ENCODE data around the gene KIFAP3.
"Not testable (repeated sequence)": the region's sequence is repeated elsewhere in the genome, so short reads cannot be mapped to it uniquely, and the experiment has no call there.

The KIFAP3 gene

GRCh38 chr1:169873582-169874199 lies 200.8 kb downstream of the KIFAP3 start:
- Histone ChIP-seq H3K27me3 (ENCODE audit: insufficient read depth, poor library complexity, severe bottlenecking) (no peaks in the 10 kb centered on the region), H3K27ac (replicated peaks) (no peak overlapping the region), H3K4me3 (replicated peaks; ENCODE audit: insufficient read depth, low read length) (no peak overlapping the region)
- DNase-seq (ENCODE audit: low read depth in 1 of 2, low spot score in 1 of 2): no peak
- TF ChIP-seq, protein P1, sequence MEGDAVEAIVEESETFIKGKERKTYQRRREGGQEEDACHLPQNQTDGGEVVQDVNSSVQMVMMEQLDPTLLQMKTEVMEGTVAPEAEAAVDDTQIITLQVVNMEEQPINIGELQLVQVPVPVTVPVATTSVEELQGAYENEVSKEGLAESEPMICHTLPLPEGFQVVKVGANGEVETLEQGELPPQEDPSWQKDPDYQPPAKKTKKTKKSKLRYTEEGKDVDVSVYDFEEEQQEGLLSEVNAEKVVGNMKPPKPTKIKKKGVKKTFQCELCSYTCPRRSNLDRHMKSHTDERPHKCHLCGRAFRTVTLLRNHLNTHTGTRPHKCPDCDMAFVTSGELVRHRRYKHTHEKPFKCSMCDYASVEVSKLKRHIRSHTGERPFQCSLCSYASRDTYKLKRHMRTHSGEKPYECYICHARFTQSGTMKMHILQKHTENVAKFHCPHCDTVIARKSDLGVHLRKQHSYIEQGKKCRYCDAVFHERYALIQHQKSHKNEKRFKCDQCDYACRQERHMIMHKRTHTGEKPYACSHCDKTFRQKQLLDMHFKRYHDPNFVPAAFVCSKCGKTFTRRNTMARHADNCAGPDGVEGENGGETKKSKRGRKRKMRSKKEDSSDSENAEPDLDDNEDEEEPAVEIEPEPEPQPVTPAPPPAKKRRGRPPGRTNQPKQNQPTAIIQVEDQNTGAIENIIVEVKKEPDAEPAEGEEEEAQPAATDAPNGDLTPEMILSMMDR (IDR thresholded peaks at IDR 0.05; ENCODE audit: insufficient read depth, low read length): no peak
- TF ChIP-seq GABPA (IDR thresholded peaks at IDR 0.05; ENCODE audit: low read depth) (no peak), SPI1 (IDR thresholded peaks at IDR 0.05; ENCODE audit: borderline replicate concordance, low read depth) (no peak), POLR2AphosphoS5 (IDR thresholded peaks at IDR 0.05; ENCODE audit: low read depth) (no peak)
- TF ChIP-seq, protein P2, sequence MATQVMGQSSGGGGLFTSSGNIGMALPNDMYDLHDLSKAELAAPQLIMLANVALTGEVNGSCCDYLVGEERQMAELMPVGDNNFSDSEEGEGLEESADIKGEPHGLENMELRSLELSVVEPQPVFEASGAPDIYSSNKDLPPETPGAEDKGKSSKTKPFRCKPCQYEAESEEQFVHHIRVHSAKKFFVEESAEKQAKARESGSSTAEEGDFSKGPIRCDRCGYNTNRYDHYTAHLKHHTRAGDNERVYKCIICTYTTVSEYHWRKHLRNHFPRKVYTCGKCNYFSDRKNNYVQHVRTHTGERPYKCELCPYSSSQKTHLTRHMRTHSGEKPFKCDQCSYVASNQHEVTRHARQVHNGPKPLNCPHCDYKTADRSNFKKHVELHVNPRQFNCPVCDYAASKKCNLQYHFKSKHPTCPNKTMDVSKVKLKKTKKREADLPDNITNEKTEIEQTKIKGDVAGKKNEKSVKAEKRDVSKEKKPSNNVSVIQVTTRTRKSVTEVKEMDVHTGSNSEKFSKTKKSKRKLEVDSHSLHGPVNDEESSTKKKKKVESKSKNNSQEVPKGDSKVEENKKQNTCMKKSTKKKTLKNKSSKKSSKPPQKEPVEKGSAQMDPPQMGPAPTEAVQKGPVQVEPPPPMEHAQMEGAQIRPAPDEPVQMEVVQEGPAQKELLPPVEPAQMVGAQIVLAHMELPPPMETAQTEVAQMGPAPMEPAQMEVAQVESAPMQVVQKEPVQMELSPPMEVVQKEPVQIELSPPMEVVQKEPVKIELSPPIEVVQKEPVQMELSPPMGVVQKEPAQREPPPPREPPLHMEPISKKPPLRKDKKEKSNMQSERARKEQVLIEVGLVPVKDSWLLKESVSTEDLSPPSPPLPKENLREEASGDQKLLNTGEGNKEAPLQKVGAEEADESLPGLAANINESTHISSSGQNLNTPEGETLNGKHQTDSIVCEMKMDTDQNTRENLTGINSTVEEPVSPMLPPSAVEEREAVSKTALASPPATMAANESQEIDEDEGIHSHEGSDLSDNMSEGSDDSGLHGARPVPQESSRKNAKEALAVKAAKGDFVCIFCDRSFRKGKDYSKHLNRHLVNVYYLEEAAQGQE (IDR thresholded peaks at IDR 0.05; ENCODE audit: insufficient replicate concordance, low read depth): no peak

DNA sequence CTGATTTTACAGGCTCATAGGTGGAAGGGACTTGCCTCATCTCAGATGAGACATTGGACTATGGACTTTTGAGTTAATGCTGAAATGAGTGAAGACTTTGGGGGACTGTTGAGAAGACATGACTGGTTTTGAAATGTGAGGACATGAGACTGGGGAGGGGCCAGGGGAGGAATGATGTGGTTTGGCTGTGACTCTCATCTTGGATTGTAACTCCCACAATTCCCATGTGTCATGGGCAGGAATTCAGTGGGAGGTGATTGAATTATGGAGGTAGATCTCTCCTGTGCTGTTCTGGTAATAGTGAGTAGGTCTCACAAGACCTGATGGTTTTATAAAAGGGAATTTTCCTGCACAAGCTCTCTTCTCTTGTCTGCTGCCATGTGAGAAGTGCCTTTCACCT lies 201.6 kb downstream of the KIFAP3 start:
- H3K27ac ChIP-seq (replicated peaks): no peak overlapping the region
- TF ChIP-seq, protein P1 (IDR thresholded peaks at IDR 0.05; ENCODE audit: insufficient read depth, low read length): no peak
- no peak for TF ChIP-seq POLR2AphosphoS5 (IDR thresholded peaks at IDR 0.05; ENCODE audit: low read depth)
- TF ChIP-seq SPI1 (IDR thresholded peaks at IDR 0.05; ENCODE audit: borderline replicate concordance, low read depth): no peak
- TF ChIP-seq, protein P2 (IDR thresholded peaks at IDR 0.05; ENCODE audit: insufficient replicate concordance, low read depth): no peak
- no peak for TF ChIP-seq GABPA (IDR thresholded peaks at IDR 0.05; ENCODE audit: low read depth)
- DNase-seq (ENCODE audit: low read depth in 1 of 2, low spot score in 1 of 2): no peak
- H3K4me3 ChIP-seq (replicated peaks; ENCODE audit: insufficient read depth, low read length): no peak overlapping the region
- H3K27me3 ChIP-seq (ENCODE audit: insufficient read depth, poor library complexity, severe bottlenecking): no peaks in the 10 kb centered on the region

GRCh38 chr1:169871988-169872387 lies 202.5 kb downstream of the KIFAP3 start:
- not testable (repeated sequence) for H3K4me3 ChIP-seq (replicated peaks; ENCODE audit: insufficient read depth, low read length); H3K27me3 ChIP-seq (ENCODE audit: insufficient read depth, poor library complexity, severe bottlenecking); DNase-seq (ENCODE audit: low read depth in 1 of 2, low spot score in 1 of 2); H3K27ac ChIP-seq (replicated peaks)

All from HL-60 (cell line).